GM19240 (cell line): ENCODE measurements around the gene APOB.

ENCODE experiments used
- DNase-seq: peaks from one replicate; pipeline ENCODE4 v3.0.0; 2011; ENCODE audit warnings: low spot score; ENCODE audit not compliant: insufficient read length

Gene APOB

DNA sequence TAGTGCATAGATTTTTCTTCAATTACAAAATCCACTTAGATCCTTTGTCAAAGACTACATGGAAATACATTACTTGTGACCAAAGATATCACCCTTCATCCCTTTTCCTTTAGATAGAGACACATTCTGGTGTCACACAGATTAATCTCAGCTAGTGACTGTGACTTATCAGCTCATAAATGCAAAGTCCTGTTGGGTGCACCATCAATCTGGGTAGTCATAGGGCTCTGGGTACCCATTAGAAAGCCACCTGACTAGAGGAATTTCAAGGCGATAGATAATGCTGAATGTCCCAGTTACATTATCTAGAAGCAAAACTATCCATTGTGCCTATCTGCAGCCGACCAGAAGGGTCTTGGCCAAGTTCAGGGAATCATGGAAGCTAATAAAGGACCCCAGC, 2.6 kb upstream of the APOB start:
- no peak for DNase-seq

- DNase-seq, result no peak
These were observed 960 bp upstream of the APOB start for GRCh38 chr2:21044694-21045371.

DNA sequence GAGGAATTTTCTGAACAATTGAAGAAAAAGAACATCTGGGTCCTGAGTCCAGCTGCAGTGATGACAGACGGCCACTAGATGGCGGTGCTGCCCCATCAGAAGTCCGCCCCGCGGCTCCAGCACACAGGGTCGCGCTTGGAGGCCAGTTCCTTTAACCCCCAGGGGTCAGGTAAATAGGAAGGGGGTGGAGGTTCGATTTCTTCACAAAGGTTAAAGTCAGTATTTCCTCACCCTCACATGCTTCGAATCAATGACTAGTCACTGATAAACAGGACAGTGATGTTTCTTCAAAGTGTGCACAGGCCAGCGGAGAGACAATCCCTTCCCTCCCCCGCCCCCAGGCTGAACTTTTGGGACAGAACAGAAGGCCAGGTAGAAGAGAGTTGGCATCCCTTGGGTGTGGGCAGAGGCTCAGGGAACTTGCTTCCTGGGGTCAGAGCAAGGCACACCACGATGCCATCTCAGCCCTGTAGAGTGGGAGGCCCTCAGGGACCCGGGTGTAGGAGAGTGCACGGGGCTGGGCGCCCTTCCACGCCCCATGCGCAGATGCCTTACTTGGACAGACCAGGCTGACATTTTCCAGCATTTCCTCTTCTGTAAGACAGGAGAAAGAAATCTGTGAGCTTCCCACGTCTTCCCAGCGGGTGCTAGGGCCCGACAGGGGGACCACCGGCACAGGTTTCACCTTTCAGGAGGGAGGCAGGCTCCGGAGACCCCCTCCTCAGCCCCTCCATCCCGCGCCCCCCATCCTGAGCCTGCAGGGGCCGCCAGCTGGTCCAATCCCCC, 722 bp downstream of the APOB start:
- peak; percentile 46 for DNase-seq

DNA sequence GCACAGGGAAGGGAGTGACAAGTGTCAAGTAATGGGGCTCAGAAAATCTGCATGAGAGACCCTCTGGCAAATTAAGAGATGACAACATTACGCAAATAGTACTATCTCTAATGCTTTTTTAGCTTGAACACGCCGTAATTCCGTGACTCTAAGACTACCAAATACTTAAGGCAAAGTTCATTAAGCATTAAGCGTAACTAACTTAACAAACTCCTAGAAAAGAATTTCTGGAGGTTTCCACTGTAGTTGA, 1.2 kb downstream of the APOB start:
- no peak for DNase-seq

- DNase-seq, result no peak
These were observed 1.7 kb downstream of the APOB start for GRCh38 chr2:21041943-21042707.

GRCh38 chr2:21041462-21041861, 2.4 kb downstream of the APOB start:
- no peak for DNase-seq

GRCh38 chr2:21040468-21041377, 3.1 kb downstream of the APOB start:
- no peak for DNase-seq

DNA sequence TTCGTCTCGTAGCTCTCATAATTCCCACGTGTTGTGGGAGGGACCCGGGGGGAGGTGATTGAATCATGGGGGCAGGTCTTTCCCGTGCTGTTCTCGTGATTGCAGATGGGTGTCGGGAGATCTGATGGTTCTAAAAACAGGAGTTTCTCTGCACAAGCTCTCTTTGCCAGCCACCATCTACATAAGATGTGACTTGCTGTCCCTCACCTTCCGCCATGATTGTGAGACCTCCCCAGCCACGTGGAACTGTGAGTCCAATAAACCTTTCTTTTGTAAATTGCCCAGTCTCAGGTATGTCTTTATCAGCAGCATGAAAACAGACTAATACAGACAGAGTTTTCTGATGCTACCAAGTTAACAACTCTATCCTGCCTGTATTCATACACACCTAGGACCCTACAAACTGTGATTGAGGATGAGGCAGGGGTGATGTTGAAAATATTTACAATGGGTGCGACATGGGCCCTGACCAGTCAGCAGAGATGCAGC, 3.9 kb downstream of the APOB start:
- DNase-seq, result no peak

DNA sequence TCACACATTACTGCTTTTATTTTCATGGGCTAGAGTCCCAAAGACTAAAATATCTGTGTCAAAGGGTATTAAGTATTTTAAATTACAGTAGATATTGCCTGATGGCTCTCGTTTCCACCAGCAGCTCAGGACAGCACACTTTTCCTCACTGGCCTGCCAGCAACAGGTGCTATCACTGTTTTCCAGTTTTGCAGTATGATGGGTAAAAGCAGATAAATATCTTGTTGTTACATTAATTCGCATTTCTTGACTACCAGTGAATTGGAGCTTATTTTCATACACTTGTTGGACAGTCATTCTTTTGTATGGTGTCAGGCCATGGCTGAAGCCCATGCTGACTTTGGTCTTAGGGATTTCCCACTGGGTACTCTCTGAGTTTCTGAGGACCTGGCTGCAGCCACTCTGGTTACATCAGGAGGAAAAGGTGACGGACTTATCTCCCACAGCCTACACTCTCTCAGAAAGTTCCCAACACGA, 4.8 kb downstream of the APOB start:
- no peak for DNase-seq

GRCh38 chr2:21038403-21039073, 5.3 kb downstream of the APOB start:
- DNase-seq, result no peak

DNA sequence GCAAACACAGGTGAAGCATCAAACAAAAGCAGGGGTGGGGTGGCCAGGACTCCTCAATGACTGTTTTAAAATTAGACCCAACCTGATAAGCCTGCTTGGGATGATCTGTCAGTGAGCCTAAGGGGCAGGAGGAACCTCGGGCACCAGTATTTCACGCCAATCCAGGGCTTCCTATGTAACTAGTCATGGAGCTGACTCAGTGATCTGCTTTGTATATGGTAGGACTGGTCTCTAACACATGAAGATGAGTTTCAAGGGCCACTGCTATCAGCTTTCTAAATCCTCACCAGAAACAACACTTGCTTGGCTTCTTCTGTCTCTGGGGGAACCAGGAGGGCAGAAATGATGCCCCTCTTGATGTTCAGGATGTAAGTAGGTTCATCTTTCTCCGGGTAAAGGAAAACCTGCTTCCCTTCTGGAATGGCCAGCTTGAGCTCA, 6.2 kb downstream of the APOB start:
- no peak for DNase-seq

GRCh38 chr2:21036708-21037670, 6.9 kb downstream of the APOB start:
- no peak for DNase-seq

DNA sequence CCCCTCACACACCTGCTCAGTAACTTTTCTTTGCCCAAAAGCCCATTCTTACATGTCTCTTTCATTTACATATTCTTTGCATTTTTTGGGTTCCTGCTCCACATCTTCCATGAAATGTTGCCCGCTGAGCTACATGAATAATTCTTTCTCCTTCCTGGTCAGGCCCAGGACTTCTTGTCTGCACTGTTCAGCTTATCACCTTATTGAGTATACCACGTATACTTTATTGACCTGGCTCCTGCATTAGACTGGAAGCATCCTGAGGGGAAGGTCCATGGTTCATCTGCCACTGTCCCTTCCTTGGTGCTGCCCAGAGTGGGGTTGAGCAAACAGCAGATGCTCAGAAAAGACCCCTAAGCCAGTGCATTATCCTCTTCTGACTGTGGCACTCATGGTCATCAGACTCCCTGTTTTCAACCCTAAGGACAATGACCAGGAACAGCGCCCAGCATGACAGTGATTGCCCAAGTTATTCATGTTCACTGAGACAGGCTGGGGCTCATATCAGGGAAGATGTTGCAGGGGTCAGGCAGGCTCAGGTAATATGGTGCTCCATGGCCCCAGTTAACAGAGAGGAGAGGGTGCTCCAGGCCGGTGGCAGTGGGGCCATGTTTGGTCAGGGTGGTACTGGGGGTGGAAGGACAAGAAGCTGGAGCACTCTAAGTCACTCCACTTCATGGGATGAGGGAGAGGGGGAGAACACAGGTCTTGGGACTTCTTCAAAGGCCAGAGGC, 7.7 kb downstream of the APOB start:
- DNase-seq, result no peak

DNA sequence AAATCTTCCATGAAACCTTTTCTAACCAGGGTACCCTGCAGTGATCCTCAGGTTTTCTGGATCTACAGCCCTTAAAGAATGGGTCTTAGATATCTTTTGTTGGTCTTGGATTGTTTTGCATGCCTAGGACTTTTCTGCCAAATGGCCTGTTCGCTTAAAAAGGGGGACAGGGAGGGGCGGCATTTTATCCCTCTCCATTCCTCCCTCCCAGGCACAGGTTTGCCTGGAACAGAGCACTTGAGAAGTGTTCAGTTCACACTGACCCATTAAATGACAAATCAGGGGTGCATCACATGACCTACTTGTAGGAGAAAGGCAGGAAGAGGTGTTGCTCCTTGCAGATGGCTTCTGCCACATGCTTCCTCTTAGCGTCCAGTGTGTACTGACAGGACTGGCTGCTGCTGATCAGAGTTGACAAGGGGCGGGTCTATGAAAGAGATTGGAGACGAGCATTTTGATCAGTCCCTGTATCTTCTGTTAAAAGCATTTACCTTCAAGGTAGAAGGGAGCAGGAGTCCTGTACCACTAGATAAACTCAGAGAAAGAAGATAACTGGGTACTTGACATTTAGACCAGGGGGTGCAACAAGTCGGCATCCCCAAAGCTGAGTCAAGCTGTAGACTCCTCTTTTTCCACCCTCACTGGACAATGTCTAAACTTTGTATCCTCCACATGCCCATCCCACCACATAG, 8.4 kb downstream of the APOB start:
- DNase-seq, result no peak

DNA sequence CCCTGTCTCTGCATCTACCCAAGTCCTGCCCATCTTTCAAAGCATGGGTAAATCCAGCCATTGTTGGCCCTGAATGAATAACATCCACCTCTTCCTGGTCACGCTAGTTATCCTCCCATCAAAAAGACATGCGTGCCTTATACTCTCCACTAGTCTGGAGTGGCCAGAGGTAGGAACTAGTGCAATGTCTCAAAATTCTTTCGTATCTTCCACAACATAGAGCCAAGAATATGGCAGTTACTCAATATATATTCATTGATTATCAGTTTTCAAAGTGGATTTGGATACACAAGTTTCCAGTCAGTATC, 8.9 kb downstream of the APOB start:
- no peak for DNase-seq

- no peak for DNase-seq
These were observed 9.5 kb downstream of the APOB start for GRCh38 chr2:21034156-21034971.
